IMR-90 (cell line): ENCODE measurements around the gene PXN. TPM values are rescaled to one million over a fixed set of nuclear protein-coding genes. Genes with fewer than 3 reads are reported as not detected.

Experiments
- ATAC-seq: fragments of 200-7000 bp; cut with Tn5 transposase; 2 replicates; pipeline ENCODE4 v1.9.1; 2020; ENCODE audit warnings: low read depth, mild to moderate bottlenecking, moderate library complexity
- BruUV-seq: library from RNA; stranded (reverse); fragments of 400-500 nt; replicated peaks from 2 replicates; lab custom pipeline; 2021; lab: Mats Ljungman, UMichigan
- CTCF ChIA-PET: fragments of 300-600 bp; formaldehyde crosslinking; extraction: SDS; loops from one replicate; lab custom pipeline; 2021; ENCODE audit warnings: antibody characterized with exemption; lab: Yijun Ruan, JAX
- POLR2A ChIA-PET: fragments of 300-600 bp; sonication (Branson Sonifier 250); formaldehyde crosslinking; loops from one replicate; lab custom pipeline; 2022; ENCODE audit warnings: antibody characterized with exemption; ENCODE audit not compliant: unreplicated experiment; lab: Charles Lee
- DNase-seq: peaks from one replicate; pipeline ENCODE4 v3.0.0; 2013
- H2AFZ ChIP-seq: replicated peaks from 2 replicates; pipeline ENCODE3; 2013; ENCODE audit warnings: low read length, mild to moderate bottlenecking; ENCODE audit not compliant: poor library complexity
- H2AK5ac ChIP-seq: 2 replicates; pipeline ENCODE4 v1.6.1; 2013; ENCODE audit warnings: low read depth, low read length, inconsistent platforms
- H2AK9ac ChIP-seq: replicated peaks from 2 replicates; pipeline ENCODE3; 2013; ENCODE audit warnings: mild to moderate bottlenecking, low read depth, low read length, moderate library complexity; ENCODE audit not compliant: poor library complexity
- H2BK120ac ChIP-seq: 2 replicates; pipeline ENCODE4 v1.6.1; 2013; ENCODE audit warnings: low read depth, low read length, inconsistent platforms
- H2BK15ac ChIP-seq: 3 replicates; pipeline ENCODE4 v1.6.1; 2013; ENCODE audit warnings: low read depth, low read length, inconsistent platforms
- H2BK20ac ChIP-seq: 2 replicates; pipeline ENCODE4 v1.6.1; 2013; ENCODE audit warnings: low read depth, mild to moderate bottlenecking, inconsistent platforms, low read length, moderate library complexity
- H2BK5ac ChIP-seq: 2 replicates; pipeline ENCODE4 v1.6.1; 2013; ENCODE audit warnings: mild to moderate bottlenecking, low read depth, low read length, inconsistent platforms; ENCODE audit not compliant: poor library complexity, severe bottlenecking
- H3K14ac ChIP-seq: replicated peaks from 2 replicates; pipeline ENCODE4 v1.6.1; 2013; ENCODE audit warnings: low read depth, low read length, inconsistent platforms
- H3K18ac ChIP-seq: 2 replicates; pipeline ENCODE4 v1.6.1; 2013; ENCODE audit warnings: low read depth, low read length, control low read depth
- H3K23ac ChIP-seq: 2 replicates; pipeline ENCODE4 v1.6.1; 2013; ENCODE audit warnings: low read depth, low read length, inconsistent platforms
- H3K27ac ChIP-seq: 2 replicates; pipeline ENCODE4 v1.5.1; 2013; ENCODE audit warnings: mild to moderate bottlenecking, control low read depth, low read length; ENCODE audit not compliant: insufficient read depth
- H3K27me3 ChIP-seq: 2 replicates; pipeline ENCODE4 v1.6.1; 2013; ENCODE audit warnings: low read length; ENCODE audit not compliant: control insufficient read depth, insufficient read depth
- H3K36me3 ChIP-seq: 2 replicates; pipeline ENCODE4 v1.6.1; 2013; ENCODE audit warnings: low read length, mixed read lengths; ENCODE audit not compliant: control insufficient read depth, insufficient read depth
- H3K4ac ChIP-seq: 2 replicates; pipeline ENCODE4 v1.6.1; 2013; ENCODE audit warnings: low read depth, low read length, inconsistent platforms
- H3K4me1 ChIP-seq: 2 replicates; pipeline ENCODE4 v1.6.1; 2013; ENCODE audit warnings: low read length, mixed read lengths; ENCODE audit not compliant: control insufficient read depth, insufficient read depth
- H3K4me2 ChIP-seq: 2 replicates; pipeline ENCODE4 v1.6.1; 2013; ENCODE audit warnings: low read depth, mild to moderate bottlenecking, control low read depth, low read length, moderate library complexity
- H3K4me3 ChIP-seq: 2 replicates; pipeline ENCODE4 v1.5.1; 2013; ENCODE audit warnings: low read depth, mild to moderate bottlenecking, control low read depth, low read length, moderate library complexity; ENCODE audit not compliant: insufficient read depth
- H3K56ac ChIP-seq: 2 replicates; pipeline ENCODE4 v1.6.1; 2013; ENCODE audit warnings: low read length, inconsistent platforms; ENCODE audit not compliant: insufficient read depth; ENCODE audit errors: extremely low read depth
- H3K79me1 ChIP-seq, 2 experiments: 2 replicates each; pipeline ENCODE4 v1.6.1; 2013; ENCODE audit warnings: low read length in 2 of 2, inconsistent platforms in 1 of 2, low read depth in 1 of 2
- H3K9ac ChIP-seq: 2 replicates; pipeline ENCODE4 v1.6.1; 2013; ENCODE audit warnings: low read depth, low read length, control low read depth
- H3K9me1 ChIP-seq: 2 replicates; pipeline ENCODE4 v1.6.1; 2013; ENCODE audit warnings: low read length, inconsistent platforms; ENCODE audit not compliant: insufficient read depth
- H3K9me3 ChIP-seq: 2 replicates; pipeline ENCODE4 v1.6.1; 2013; ENCODE audit warnings: low read length; ENCODE audit not compliant: control insufficient read depth, insufficient read depth
- H4K20me1 ChIP-seq: 2 replicates; pipeline ENCODE4 v1.6.1; 2013; ENCODE audit warnings: low read length, inconsistent platforms; ENCODE audit not compliant: insufficient read depth
- H4K5ac ChIP-seq: 2 replicates; pipeline ENCODE4 v1.6.1; 2013; ENCODE audit warnings: mild to moderate bottlenecking, low read depth, low read length, control low read depth
- H4K8ac ChIP-seq, 2 experiments: 2 replicates each; pipeline ENCODE4 v1.6.1; 2013; ENCODE audit warnings: low read depth in 2 of 2, low read length in 2 of 2, control low read depth in 1 of 2, inconsistent platforms in 1 of 2
- H4K91ac ChIP-seq: 2 replicates; pipeline ENCODE4 v1.6.1; 2013; ENCODE audit warnings: low read depth, low read length, inconsistent platforms; ENCODE audit not compliant: insufficient read depth
- POLR2A ChIP-seq: IDR thresholded peaks from 2 replicates; pipeline ENCODE4 v1.6.1; 2012; ENCODE audit warnings: mild to moderate bottlenecking, low read depth, low read length
- WGBS, 2 experiments: methylation state at CpG; one replicate each; pipeline versions ENCODE4 v1.1.5 to v1.1.7; 2013; ENCODE audit warnings: missing lambda C conversion rate in 2 of 2; ENCODE audit not compliant: insufficient read length in 1 of 2; ENCODE audit errors: extremely low coverage in 2 of 2; 5-methylcytosine and 5-hydroxymethylcytosine counted together
- dilution Hi-C: fragments of 300-500 bp; cut with HindIII; formaldehyde crosslinking; loops from one replicate; pipeline ENCODE4 v1.14.3; 2018; ENCODE audit warnings: low sequenced_read_pairs; ENCODE audit not compliant: unreplicated experiment
- in situ Hi-C: fragments of 300-500 bp; cut with MboI; formaldehyde crosslinking; loops from 3 replicates; pipeline ENCODE4 v1.14.3; 2019; ENCODE audit warnings: low sequenced_read_pairs, inconsistent platforms, mixed read lengths
- intact Hi-C: fragments of 100-400 bp; cut with micrococcal nuclease; formaldehyde crosslinking; loops from 2 replicates; pipeline ENCODE4 v1.10.0; 2022
- polyA plus RNA-seq, 3 experiments: library from polyadenylated mRNA; depleted of rRNA; stranded (reverse); fragments of >200 nt; gene quantifications; 2 replicates each; pipeline ENCODE4 v1.2.3, GENCODE V29; 2012; ENCODE audit warnings: low replicate concordance in 1 of 3
- total RNA-seq: library from RNA; depleted of rRNA; stranded (reverse); fragments of >200 nt; gene quantifications from 2 replicates; pipeline ENCODE4 v1.2.3, GENCODE V29; 2012

PXN gene
- total and polyA plus RNA-seq, 2 of the 4 experiments (the other 2 are of a cell fraction): 46.6 to 134 TPM

DNA sequence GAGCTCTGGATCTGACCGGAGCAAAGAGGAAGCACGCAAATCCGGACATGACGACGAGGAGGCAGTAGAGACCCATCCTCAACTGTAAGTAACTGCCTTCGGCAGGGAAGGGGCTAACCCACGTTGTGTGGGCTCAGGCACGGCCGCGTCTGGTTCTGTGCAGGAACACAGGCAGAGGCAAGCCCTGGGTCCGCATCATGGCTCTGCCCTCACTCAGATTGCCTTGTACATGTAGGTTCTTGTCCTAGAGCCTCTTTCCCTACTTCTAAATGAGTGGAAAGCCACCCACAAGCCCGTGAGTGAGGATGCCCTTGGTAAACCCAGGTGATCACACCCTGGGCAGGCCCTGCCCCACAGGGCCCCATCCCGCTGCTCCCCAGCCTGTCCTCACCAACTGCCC, 55.7 kb downstream of the PXN start:
- POLR2A ChIA-PET: no interaction called here
- intact Hi-C loops: no loop called here
- peaks cover 6 to 36% of the 10 kb centered on the region in 2 experiments for H3K79me1 ChIP-seq
- no TSS peak for BruUV-seq
- no peak overlapping the region for H3K23ac ChIP-seq
- no peak overlapping the region for H3K27ac ChIP-seq
- no peak overlapping the region for H2BK5ac ChIP-seq
- H2AFZ ChIP-seq: no peak overlapping the region
- H2AK5ac ChIP-seq: no peak overlapping the region
- H4K5ac ChIP-seq: no peak overlapping the region
- WGBS, 2 experiments: 95% methylated on average over 8 of the region's 13 CpGs; no CpG with 5 or more reads in 1 of the 2 experiments
- no peaks in the 10 kb centered on the region for H3K9me1 ChIP-seq
- in situ Hi-C loops: no loop called here
- H4K20me1 ChIP-seq: no peaks in the 10 kb centered on the region
- H2BK15ac ChIP-seq: no peak overlapping the region
- no peak overlapping the region for H4K8ac ChIP-seq
- H3K14ac ChIP-seq: no peak overlapping the region
- H2BK20ac ChIP-seq: no peak overlapping the region
- no peak overlapping the region for H3K18ac ChIP-seq
- CTCF ChIA-PET: no interaction called here
- no peak overlapping the region for H2BK120ac ChIP-seq
- no peaks in the 10 kb centered on the region for H3K9me3 ChIP-seq
- no peak overlapping the region for H3K56ac ChIP-seq
- no peak overlapping the region for H3K9ac ChIP-seq
- dilution Hi-C loops: no loop called here
- H3K4ac ChIP-seq: no peak overlapping the region; the same call in 1 of the 2 replicates
- H3K27me3 ChIP-seq: no peaks in the 10 kb centered on the region
- no peaks in the 10 kb centered on the region for H3K4me1 ChIP-seq
- H2AK9ac ChIP-seq: peak overlapping the region; percentile 13
- peaks cover 51% of the 10 kb centered on the region for H3K36me3 ChIP-seq
- no peak overlapping the region for H3K4me3 ChIP-seq
- DNase-seq (no peak), ATAC-seq (no peak)
- H4K91ac ChIP-seq: no peak overlapping the region
- no peak overlapping the region for H3K4me2 ChIP-seq
- TF ChIP-seq POLR2A: no peak
